Measurements from ENCODE around the gene LIPE.

The LIPE gene

GRCh38 chr19:42445948-42446347 is 18.8 kb upstream of the LIPE start:
- no peak for DNase-seq

GRCh38 chr19:42443944-42444398 is 16.8 kb upstream of the LIPE start:
- no peak for DNase-seq

GRCh38 chr19:42442833-42443232 is 15.6 kb upstream of the LIPE start, which contains the start of gene CXCL17:
Gene CXCL17 (minus strand): TSS chr19:42442946. CDS start chr19:42442832, 114 bp downstream.
- no peak for DNase-seq

- DNase-seq, result no peak
Observed at GRCh38 chr19:42441049-42441445, 13.9 kb upstream of the LIPE start.

GRCh38 chr19:42440357-42441048 is 13.3 kb upstream of the LIPE start:
- DNase-seq, result no peak

GRCh38 chr19:42436006-42436405 is 8.8 kb upstream of the LIPE start:
- peak; percentile 60 for DNase-seq

GRCh38 chr19:42435316-42435715 is 8.1 kb upstream of the LIPE start:
- DNase-seq, result no peak

- DNase-seq, result no peak
Observed at GRCh38 chr19:42433503-42434260, 6.5 kb upstream of the LIPE start.

GRCh38 chr19:42431486-42431885 is 4.3 kb upstream of the LIPE start:
- no peak for DNase-seq

GRCh38 chr19:42428676-42429075 is 1.5 kb upstream of the LIPE start:
- no peak for DNase-seq

GRCh38 chr19:42426643-42427042 is 545 bp downstream of the LIPE start:
- no peak for DNase-seq

GRCh38 chr19:42424712-42425131 is 2.5 kb downstream of the LIPE start:
- DNase-seq, result no peak

- DNase-seq, result no peak
Observed at GRCh38 chr19:42424345-42424707, 2.9 kb downstream of the LIPE start.

GRCh38 chr19:42423462-42424344 is 3.5 kb downstream of the LIPE start:
- peak; percentile 74 for DNase-seq

GRCh38 chr19:42422901-42423461 is 4.2 kb downstream of the LIPE start:
- DNase-seq, result no peak

GRCh38 chr19:42422092-42422900 is 4.9 kb downstream of the LIPE start:
- DNase-seq, result no peak

- DNase-seq, result no peak
Observed at GRCh38 chr19:42421591-42422031, 5.6 kb downstream of the LIPE start.

- DNase-seq, result no peak
Observed at GRCh38 chr19:42421101-42421500, 6.1 kb downstream of the LIPE start.

GRCh38 chr19:42420055-42420544 is 7.1 kb downstream of the LIPE start:
- DNase-seq, result peak; percentile 35

- no peak for DNase-seq
Observed at GRCh38 chr19:42419309-42419708, 7.9 kb downstream of the LIPE start.

GRCh38 chr19:42412661-42413076 is 14.5 kb downstream of the LIPE start:
- no peak for DNase-seq

GRCh38 chr19:42412227-42412626 is 15.0 kb downstream of the LIPE start:
- no peak for DNase-seq
